Chondrocyte (in vitro differentiated cells): Measurements from ENCODE around the gene COQ2. TPM values are rescaled to one million over a fixed set of nuclear protein-coding genes. Genes with fewer than 3 reads are reported as not detected.

ENCODE experiments used
- DNase-seq: peaks from one replicate; pipeline ENCODE4 v3.0.0; 2021; ENCODE audit warnings: mixed read lengths, low spot score
- H3K27ac Mint-ChIP-seq: one replicate; pipeline ENCODE4 v1.8.0; 2021; ENCODE audit warnings: mild to moderate bottlenecking, moderate library complexity, mixed read lengths; ENCODE audit not compliant: unreplicated experiment
- H3K27me3 Mint-ChIP-seq: 2 replicates; pipeline ENCODE4 v1.8.0; 2021; ENCODE audit warnings: low read depth, mixed read lengths
- H3K36me3 Mint-ChIP-seq: 2 replicates; pipeline ENCODE4 v1.8.0; 2021; ENCODE audit warnings: low read depth, mixed read lengths
- H3K4me1 Mint-ChIP-seq: 2 replicates; pipeline ENCODE4 v1.8.0; 2021; ENCODE audit warnings: low read depth, mild to moderate bottlenecking, mixed read lengths
- H3K4me3 Mint-ChIP-seq: one replicate; pipeline ENCODE4 v1.8.0; 2021; ENCODE audit warnings: mild to moderate bottlenecking, moderate library complexity, mixed read lengths; ENCODE audit not compliant: unreplicated experiment
- H3K9me3 Mint-ChIP-seq: 2 replicates; pipeline ENCODE4 v1.8.0; 2021; ENCODE audit warnings: low read depth, mixed read lengths
- CTCF ChIP-seq: fragments of 200-600 bp; sonication (generic); IDR thresholded peaks from 2 replicates; pipeline ENCODE4 v1.5.0; 2021; ENCODE audit warnings: antibody characterized with exemption, mild to moderate bottlenecking, moderate library complexity
- total RNA-seq: library from RNA; stranded (reverse); gene quantifications from 3 replicates; pipeline ENCODE4 v1.2.1, GENCODE V29; 2021

Gene COQ2
- total RNA-seq, 1 donor from 2014 or later: 8.5 TPM

GRCh38 chr4:83217721-83218522 is 66.7 kb downstream of the COQ2 start:
- Mint-ChIP-seq H3K27me3 (no peaks in the 10 kb centered on the region), H3K4me3 (no peak overlapping the region), H3K9me3 (no peaks in the 10 kb centered on the region), H3K27ac (no peak overlapping the region), H3K4me1 (peaks cover 5% of the 10 kb centered on the region), H3K36me3 (no peaks in the 10 kb centered on the region)
- no peak for DNase-seq
- TF ChIP-seq CTCF: no peak

- no peak for DNase-seq
- H3K27ac Mint-ChIP-seq: no peak overlapping the region
- no peaks in the 10 kb centered on the region for H3K9me3 Mint-ChIP-seq
- no peak overlapping the region for H3K4me3 Mint-ChIP-seq
- H3K36me3 Mint-ChIP-seq: no peaks in the 10 kb centered on the region
- H3K27me3 Mint-ChIP-seq: no peaks in the 10 kb centered on the region
- peaks cover 5% of the 10 kb centered on the region for H3K4me1 Mint-ChIP-seq
- TF ChIP-seq CTCF: no peak
Observed at GRCh38 chr4:83216959-83217683, 67.5 kb downstream of the COQ2 start.

- DNase-seq: no peak
- Mint-ChIP-seq H3K36me3 (no peaks in the 10 kb centered on the region), H3K27ac (no peak overlapping the region), H3K9me3 (peaks cover 2% of the 10 kb centered on the region), H3K4me1 (peaks cover 5% of the 10 kb centered on the region), H3K4me3 (no peak overlapping the region), H3K27me3 (no peaks in the 10 kb centered on the region)
- TF ChIP-seq CTCF: no peak
Observed at GRCh38 chr4:83214079-83214478, 70.5 kb downstream of the COQ2 start.

Other genes with a start within 250 kb of the COQ2 start
- 30.6 to 37.5 TPM (median 31.8 TPM) in 3 replicates for gene COPS4, start 249.6 kb downstream of the COQ2 start, total RNA-seq
- 0.51 TPM in 1 of 3 replicates, not detected in the others for gene PLAC8, start 170.1 kb downstream of the COQ2 start, total RNA-seq
- 0.31 to 0.90 TPM (median 0.38 TPM) in 3 replicates for gene HPSE, start 50.0 kb upstream of the COQ2 start, total RNA-seq
- gene HELQ, start 171.0 kb upstream of the COQ2 start, total RNA-seq: 7.2 to 13.5 TPM (median 9.6 TPM) in 3 replicates
- 28.1 to 47.2 TPM (median 34.5 TPM) in 3 replicates for gene MRPS18C, start 171.3 kb upstream of the COQ2 start, total RNA-seq
- 11.0 to 14.6 TPM (median 12.2 TPM) in 3 replicates for gene ABRAXAS1, start 200.3 kb upstream of the COQ2 start, total RNA-seq